ENCODE measurements around the gene PTPRU.

DNA sequence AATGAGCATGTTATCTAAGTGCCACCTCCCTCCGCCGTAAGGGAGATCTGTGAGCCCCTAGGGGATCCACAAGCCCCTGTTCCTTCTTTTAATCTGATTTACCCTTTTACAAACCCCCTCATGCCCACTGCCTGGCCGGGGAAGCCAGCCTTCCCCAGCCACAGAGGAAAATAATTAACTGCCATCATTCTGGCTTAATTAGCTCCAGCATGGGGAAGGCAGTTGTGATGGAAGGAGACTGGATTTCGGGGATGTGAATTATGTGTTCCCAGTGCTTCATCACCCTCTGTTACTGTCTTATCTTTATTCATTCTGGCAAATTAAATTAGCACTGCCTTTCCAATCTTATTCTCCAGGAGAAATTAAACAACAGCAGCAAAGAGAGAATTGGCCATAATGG, 135.8 kb downstream of the PTPRU start:
- TF ChIP-seq CTCF (IDR thresholded peaks at IDR 0.05), result no peak
- no peak for TF ChIP-seq POLR2A (IDR thresholded peaks at IDR 0.05)
- no peak for TF ChIP-seq POLR2AphosphoS5 (IDR thresholded peaks at IDR 0.05)

All from suprapubic skin (tissue), 4 donors.